Measurements from ENCODE around the gene TPSD1. TPM values are rescaled to one million over a fixed set of nuclear protein-coding genes. Genes with fewer than 3 reads are reported as not detected.

The TPSD1 gene
- total RNA-seq, 1 donor from 2014 or later: not detected

GRCh38 chr16:1210461-1210860 is 45.4 kb upstream of the TPSD1 start:
- no peak overlapping the region for H3K4me3 Mint-ChIP-seq
- no peaks in the 10 kb centered on the region for H3K36me3 Mint-ChIP-seq (ENCODE audit: low read depth)
- ChIA-PET CTCF (no interaction called here), POLR2A (no interaction called here)
- H3K4me1 Mint-ChIP-seq: no peaks in the 10 kb centered on the region
- no peak for TF ChIP-seq CTCF (IDR thresholded peaks at IDR 0.05)
- ATAC-seq (ENCODE audit: low read depth) (no peak), DNase-seq (no peak)
- H3K27me3 Mint-ChIP-seq: no peaks in the 10 kb centered on the region
- no peaks in the 10 kb centered on the region for H3K9me3 Mint-ChIP-seq
- intact Hi-C loops (cut with micrococcal nuclease): no loop called here
- no peak overlapping the region for H3K27ac Mint-ChIP-seq

- TF ChIP-seq CTCF (IDR thresholded peaks at IDR 0.05): no peak
- ATAC-seq (ENCODE audit: low read depth) (no peak), DNase-seq (no peak)
- no peak overlapping the region for H3K27ac Mint-ChIP-seq
- ChIA-PET CTCF (no interaction called here), POLR2A (no interaction called here)
- no peaks in the 10 kb centered on the region for H3K4me1 Mint-ChIP-seq
- intact Hi-C loops (cut with micrococcal nuclease): no loop called here
- H3K36me3 Mint-ChIP-seq (ENCODE audit: low read depth): no peaks in the 10 kb centered on the region
- H3K27me3 Mint-ChIP-seq: no peaks in the 10 kb centered on the region
- H3K4me3 Mint-ChIP-seq: no peak overlapping the region
- no peaks in the 10 kb centered on the region for H3K9me3 Mint-ChIP-seq
Observed at GRCh38 chr16:1211451-1212268, 44.2 kb upstream of the TPSD1 start.

DNA sequence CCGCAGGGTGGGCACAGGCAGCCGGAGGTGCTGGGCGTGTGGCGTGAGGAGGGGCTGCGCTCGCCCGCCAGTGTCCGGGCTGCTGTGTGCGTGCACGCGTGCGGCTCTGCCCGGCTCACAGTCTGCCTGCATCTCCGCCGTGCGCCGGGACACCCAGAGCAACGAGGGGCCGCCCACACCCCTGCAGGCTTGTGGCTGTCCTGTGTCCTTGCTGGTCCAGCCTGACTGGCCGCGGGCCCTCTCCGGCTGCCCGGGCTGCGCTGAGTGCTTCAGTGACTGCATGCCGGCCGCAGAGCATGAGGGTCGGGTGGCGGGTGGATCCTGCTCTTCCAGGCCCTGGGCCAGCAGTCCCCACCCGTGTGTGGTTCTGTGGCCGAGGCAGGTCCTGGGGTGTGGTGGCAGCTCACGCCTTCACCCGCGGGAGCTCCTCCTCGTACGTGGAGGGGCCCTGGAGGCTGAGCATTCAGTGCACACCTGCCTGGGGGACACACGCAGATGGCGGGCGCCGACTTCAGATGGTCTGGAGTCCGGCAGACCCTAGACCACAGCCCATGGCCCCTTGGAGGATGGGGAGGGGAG is 43.2 kb upstream of the TPSD1 start:
- POLR2A ChIA-PET: no interaction called here

GRCh38 chr16:1213231-1213630 is 42.6 kb upstream of the TPSD1 start:
- Mint-ChIP-seq H3K36me3 (ENCODE audit: low read depth) (no peaks in the 10 kb centered on the region), H3K27me3 (peaks cover 1% of the 10 kb centered on the region), H3K4me3 (no peak overlapping the region), H3K9me3 (no peaks in the 10 kb centered on the region), H3K4me1 (no peaks in the 10 kb centered on the region), H3K27ac (no peak overlapping the region)
- ChIA-PET POLR2A (no interaction called here), CTCF (no interaction called here)
- intact Hi-C loops (cut with micrococcal nuclease): no loop called here
- DNase-seq (no peak), ATAC-seq (ENCODE audit: low read depth) (no peak)
- TF ChIP-seq CTCF (IDR thresholded peaks at IDR 0.05): no peak

More for the DNA sequence above, 43.2 kb upstream of the TPSD1 start:
- H3K4me3 Mint-ChIP-seq: no peak overlapping the region
- intact Hi-C loops (cut with micrococcal nuclease): no loop called here
- ATAC-seq (ENCODE audit: low read depth) (no peak), DNase-seq (no peak)
- no peaks in the 10 kb centered on the region for H3K36me3 Mint-ChIP-seq (ENCODE audit: low read depth)
- no peaks in the 10 kb centered on the region for H3K9me3 Mint-ChIP-seq
- H3K27ac Mint-ChIP-seq: no peak overlapping the region
- CTCF ChIA-PET: no interaction called here
- H3K4me1 Mint-ChIP-seq: no peaks in the 10 kb centered on the region
- no peaks in the 10 kb centered on the region for H3K27me3 Mint-ChIP-seq
- TF ChIP-seq CTCF (IDR thresholded peaks at IDR 0.05): no peak

GRCh38 chr16:1213796-1214372 is 42.0 kb upstream of the TPSD1 start:
- POLR2A ChIA-PET: no interaction called here
- H3K9me3 Mint-ChIP-seq: no peaks in the 10 kb centered on the region
- peaks cover 1% of the 10 kb centered on the region for H3K27me3 Mint-ChIP-seq
- H3K36me3 Mint-ChIP-seq (ENCODE audit: low read depth): no peaks in the 10 kb centered on the region
- DNase-seq (no peak), ATAC-seq (ENCODE audit: low read depth) (no peak)
- no peak overlapping the region for H3K27ac Mint-ChIP-seq
- CTCF ChIA-PET: no interaction called here
- H3K4me1 Mint-ChIP-seq: no peaks in the 10 kb centered on the region
- TF ChIP-seq CTCF (IDR thresholded peaks at IDR 0.05): no peak
- H3K4me3 Mint-ChIP-seq: no peak overlapping the region
- intact Hi-C loops (cut with micrococcal nuclease): no loop called here
